Esophagus muscularis mucosa (tissue), 4 donors: Measurements from ENCODE around the gene F11.

Experiments
- CTCF ChIP-seq, 3 experiments: fragments of 200-600 bp in 2 of 3; fragments of 450-650 bp in 1 of 3; sonication (generic) in 2 of 3; IDR thresholded peaks; one replicate each; pipeline ENCODE4 v1.5.1; 2017 to 2019; ENCODE audit warnings: antibody characterized with exemption in 3 of 3, mild to moderate bottlenecking in 2 of 3, moderate library complexity in 1 of 3
- EP300 ChIP-seq: sonication (generic); formaldehyde crosslinking; IDR thresholded peaks from one replicate; pipeline ENCODE4 v1.6.1; 2017; ENCODE audit warnings: antibody characterized with exemption
- POLR2A ChIP-seq: fragments of 450-650 bp; IDR thresholded peaks from one replicate; pipeline ENCODE4 v1.6.1; 2017; ENCODE audit warnings: antibody characterized with exemption, moderate library complexity, mild to moderate bottlenecking, low read depth
- POLR2AphosphoS5 ChIP-seq, 2 donors: sonication (generic); formaldehyde crosslinking; IDR thresholded peaks; one replicate each; pipeline ENCODE4 v1.6.1; 2017; ENCODE audit warnings: antibody characterized with exemption in 2 of 2

DNA sequence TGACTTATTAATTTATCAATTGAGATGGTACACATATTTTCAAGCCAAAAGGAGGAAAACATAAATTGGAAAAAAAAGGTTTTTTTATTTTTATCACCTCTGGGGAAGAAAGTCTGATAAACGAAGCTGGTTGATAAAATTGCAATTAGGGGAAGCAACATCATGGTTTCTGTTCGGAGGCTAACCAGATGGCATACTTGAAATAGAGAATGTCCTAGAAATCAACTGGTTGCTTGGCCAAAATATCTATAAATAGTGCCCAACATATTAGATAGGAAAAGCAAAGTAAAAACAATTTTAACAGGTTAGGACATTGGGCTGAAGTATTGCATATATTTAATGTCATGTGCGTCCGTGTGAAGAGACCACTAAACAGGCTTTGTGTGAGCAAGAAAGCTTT is 24.4 kb upstream of the F11 start:
- no peak for TF ChIP-seq CTCF (IDR thresholded peaks at IDR 0.05)
- no peak for TF ChIP-seq POLR2AphosphoS5 (IDR thresholded peaks at IDR 0.05)
- TF ChIP-seq POLR2A: no peak
- no peak for TF ChIP-seq EP300
